Dermis microvascular lymphatic vessel endothelial cell (primary cell): ENCODE measurements around the gene ADAP1. TPM values are rescaled to one million over a fixed set of nuclear protein-coding genes. Genes with fewer than 3 reads are reported as not detected.

Experiments used
- DNase-seq, 2 donors: peaks; one replicate each; pipeline versions ENCODE4 v3.0.0 to v3.0.0-alpha.2; 2010; ENCODE audit warnings: low read depth in 2 of 2
- total RNA-seq: library from RNA; depleted of rRNA; stranded (reverse); fragments of >200 nt; gene quantifications from 2 replicates; pipeline ENCODE4 v1.2.1, GENCODE V29; 2014

The ADAP1 gene
- total RNA-seq, 1 donor from 2014 or later: 1.8 TPM

DNA sequence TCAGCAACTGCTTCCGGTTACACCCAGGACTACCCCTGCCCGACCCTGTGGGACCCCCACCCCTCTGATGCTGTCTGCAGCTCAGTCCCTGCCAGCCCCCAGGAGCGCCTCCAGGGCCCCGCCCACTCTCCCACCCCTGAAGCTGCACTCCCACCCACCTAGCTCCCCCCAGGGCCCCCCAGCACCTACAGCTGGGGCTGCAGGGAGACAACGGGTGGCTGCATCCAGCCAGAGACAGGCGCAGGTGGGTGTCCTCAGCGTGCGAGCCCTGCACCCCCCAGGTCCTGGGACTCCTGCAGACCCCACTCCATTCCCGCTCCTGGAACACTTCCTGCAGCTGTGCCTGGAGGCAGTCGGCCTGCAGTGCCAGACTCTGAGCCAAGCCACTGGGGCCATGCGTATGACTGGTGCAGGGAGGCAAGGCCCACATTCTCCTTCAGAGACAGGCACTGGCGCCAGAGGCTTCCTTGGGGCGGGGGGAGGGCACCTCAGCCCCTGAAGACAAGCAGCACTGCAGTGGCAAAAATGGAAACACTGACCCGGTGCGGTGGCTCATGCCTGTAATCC, 34.6 kb upstream of the ADAP1 start:
- no peak for DNase-seq

DNA sequence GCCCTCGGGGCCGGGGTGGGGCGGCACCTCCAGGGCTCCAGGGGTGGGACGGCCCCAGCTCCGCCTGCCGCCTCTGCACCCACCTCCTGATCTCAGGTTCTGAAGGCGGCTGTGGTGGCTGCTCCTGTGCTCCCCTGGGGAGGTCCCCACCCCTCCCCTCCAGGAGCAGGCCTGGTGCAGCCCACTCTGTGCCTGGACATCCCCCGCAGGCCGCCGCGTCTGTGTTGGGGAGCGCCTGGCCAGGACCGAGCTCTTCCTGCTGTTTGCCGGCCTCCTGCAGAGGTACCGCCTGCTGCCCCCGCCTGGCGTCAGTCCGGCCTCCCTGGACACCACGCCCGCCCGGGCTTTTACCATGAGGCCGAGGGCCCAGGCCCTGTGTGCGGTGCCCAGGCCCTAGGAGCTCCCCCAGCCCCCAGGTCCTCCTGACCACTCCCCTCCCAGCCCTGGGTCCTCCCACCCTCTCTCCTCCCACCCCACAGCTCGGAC, 34.0 kb upstream of the ADAP1 start:
- peak in 1 of 2 donors; percentile 34 for DNase-seq

DNA sequence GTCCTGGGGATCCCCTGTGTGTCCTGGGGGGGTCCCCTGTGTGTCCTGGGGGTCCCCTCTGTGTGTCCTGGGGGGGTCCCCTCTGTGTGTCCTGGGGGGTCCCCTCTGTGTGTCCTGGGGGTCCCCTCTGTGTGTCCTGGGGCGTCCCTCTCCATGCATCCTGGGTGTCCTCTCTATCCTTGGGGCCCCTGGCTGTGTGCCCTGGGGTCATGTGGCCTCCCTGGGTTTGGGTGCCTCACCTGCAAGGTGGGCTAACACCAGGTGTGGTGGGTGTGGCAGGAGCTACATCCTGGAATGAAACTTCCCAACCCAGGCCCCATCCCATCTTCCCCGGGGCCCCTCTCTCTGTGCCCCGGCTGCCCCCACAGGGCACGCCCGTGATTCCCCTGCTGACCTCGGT, 33.4 kb upstream of the ADAP1 start:
- no peak for DNase-seq

DNA sequence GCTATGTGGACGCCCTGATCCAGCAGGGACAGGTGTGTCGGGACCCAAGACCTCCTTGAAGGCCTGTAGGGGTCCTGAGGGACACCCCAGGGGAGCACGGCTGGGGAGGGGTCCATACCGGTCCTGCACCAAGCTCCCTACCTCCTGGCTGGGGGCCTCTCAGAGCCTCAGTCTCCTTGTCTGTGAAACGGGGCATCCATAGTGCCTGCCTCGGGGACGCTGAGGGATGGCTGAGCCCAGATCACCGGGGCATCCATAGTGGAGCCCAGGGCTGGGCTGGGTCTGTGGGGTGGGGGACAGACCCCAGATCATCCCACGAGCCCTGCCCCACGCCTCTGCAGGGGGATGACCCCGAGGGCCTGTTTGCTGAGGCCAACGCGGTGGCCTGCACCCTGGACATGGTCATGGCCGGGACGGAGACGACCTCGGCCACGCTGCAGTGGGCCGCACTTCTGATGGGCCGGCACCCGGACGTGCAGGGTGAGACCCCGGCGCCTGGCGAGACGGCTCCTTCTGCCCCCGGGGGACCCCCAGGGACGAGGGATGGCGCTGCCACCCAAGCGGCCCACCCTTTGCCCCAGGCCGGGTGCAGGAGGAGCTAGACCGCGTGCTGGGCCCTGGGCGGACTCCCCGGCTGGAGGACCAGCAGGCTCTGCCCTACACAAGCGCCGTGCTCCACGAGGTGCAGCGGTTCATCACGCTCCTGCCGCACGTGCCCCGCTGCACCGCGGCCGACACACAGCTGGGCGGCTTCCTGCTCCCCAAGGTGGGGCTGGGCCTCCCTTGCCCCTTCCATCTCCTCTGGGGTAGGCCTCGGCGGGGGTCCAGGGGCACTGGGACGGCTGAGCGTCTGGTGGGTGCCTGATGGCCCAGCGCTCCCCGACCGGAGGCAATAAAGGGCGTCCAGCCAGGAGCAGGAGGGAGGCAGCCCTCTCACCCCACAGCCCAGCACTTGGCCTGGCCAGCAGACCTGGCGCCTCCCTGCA, 32.6 kb upstream of the ADAP1 start:
- no peak for DNase-seq

DNA sequence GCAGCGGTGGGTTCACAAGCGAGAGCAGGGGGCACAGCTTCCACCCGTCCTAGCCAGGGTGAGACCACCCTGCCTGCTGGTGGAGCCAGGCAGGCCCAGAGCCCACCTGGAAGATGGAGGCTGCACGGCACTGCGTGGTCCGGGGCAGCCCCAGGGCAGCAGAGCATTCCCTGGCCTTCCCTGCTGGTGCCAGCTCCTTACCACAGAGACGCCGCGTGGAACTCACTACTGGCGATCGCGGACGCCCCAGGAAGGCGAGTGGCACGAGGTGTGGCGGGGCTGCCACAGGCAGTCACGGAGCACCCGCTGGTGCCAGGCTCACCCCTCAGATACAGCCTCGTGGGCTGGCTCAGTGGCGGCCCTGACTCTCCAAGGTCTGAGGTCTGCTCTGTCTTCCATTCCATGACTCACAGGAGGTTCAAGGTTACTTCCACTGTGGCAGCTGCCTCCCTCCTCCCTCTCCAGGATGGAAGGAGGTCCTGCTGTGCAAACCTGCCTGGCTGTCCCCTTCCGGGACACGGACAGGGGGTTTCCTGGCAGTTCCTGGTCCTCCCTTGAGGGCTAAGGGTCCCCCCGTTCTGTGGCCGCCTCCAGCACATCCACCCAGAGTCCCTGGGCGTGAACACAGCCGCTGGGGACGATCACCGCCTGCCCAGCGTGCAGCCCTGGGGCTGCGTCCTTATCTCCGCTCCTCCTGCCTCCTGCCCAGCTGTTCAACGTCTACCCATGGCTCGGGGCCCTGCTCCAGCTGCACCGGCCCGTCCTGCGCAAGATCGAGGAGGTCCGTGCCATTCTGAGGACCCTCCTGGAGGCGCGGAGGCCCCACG, 31.6 kb upstream of the ADAP1 start:
- peak in 1 of 2 donors; percentile 24 for DNase-seq

DNA sequence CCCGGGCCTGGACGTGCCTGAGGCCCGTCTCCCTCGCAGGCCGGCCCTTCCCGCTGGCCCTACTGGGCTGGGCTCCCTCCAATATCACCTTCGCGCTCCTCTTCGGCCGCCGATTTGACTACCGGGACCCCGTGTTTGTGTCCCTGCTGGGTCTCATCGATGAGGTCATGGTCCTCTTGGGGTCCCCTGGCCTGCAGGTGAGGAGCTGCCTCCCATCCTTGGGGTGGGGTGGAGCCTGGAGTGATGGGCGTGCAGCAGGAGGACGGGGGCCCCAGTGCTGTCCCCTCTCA, 30.6 kb upstream of the ADAP1 start:
- DNase-seq: no peak

DNA sequence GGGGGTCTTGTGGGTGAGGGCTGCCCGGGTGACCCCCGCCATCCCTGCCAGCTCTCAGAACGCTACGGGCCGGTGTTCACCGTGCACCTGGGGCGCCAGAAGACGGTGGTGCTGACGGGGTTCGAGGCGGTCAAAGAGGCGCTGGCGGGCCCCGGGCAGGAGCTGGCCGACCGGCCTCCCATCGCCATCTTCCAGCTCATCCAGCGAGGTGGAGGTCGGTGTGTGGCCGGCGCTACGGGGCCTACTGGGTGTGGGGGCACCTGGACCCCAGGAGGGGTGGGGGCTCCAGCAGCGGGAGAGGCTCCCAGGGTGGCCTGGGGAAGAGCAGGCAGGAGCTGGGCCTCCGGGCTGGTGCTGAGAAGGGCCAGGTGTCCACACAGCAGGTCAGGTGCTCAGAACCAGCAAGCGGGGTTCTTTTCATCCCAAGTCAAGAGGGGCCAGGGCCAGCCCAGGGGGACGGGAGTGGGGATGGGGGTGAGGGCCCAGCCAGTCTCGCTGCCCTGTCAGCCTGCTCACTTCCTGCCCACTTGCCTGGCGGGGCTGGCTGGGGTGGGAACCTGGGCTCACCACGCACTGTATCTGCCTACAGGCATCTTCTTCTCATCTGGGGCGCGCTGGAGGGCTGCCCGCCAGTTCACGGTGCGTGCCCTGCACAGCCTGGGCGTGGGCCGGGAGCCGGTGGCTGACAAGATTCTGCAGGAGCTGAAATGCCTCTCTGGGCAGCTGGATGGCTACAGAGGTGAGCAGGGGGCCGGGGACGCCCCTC, 30.1 kb upstream of the ADAP1 start:
- DNase-seq: no peak

DNA sequence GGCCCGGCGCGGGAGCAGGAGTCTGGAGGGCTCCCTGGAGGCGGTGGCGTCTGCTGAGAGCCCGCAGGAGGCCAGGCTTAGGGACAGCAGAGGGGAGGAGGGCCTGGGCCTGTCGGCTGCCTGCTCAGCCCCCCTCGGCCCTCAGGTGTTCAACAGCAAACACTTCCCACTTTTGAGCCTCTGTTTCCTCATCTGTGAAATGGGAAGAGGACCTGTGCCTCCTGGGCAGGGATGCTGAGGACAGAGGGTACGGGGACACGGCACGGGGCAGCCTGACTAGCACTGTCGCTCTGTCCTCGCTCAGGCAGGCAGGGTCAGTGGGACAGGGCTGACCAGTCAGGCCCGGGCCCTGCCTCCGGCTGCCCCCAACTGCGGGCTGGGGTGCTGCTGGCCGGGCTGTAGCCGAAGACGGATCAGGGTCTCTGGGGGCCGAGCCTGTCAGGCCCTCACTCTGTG, 29.2 kb upstream of the ADAP1 start:
- no peak for DNase-seq

DNA sequence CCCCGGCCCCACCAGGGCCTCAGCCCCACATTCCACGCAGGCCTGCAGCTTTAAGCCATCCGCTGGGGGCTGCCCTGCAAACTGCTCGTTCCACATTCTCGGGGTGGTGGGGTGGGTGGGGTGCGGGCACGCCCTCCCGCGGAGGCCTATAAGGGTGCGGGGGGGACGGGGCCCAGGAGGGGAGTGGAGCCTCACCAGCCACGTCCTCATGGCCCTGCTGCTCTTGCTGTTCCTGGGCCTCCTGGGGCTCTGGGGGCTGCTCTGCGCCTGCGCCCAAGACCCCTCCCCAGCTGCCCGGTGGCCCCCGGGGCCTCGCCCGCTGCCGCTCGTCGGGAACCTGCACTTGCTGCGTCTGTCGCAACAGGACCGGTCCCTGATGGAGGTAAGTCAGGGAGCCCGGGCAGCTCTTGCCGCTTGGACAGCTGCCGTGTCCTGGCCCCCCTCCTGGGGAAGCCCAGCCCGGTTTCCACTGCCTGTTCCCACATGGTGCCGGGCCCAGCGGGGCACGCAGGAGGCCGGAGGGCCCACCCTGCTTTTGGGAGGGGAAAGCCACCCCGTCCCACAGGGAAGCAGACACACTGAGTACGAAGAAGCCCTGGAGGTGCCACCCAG, 28.6 kb upstream of the ADAP1 start, which contains the start of gene CYP2W1:
TSS of gene CYP2W1 (plus strand) at position 178 of the 612 bp plus-strand sequence. CDS start at position 209, 31 bp downstream.
- no peak for DNase-seq

DNA sequence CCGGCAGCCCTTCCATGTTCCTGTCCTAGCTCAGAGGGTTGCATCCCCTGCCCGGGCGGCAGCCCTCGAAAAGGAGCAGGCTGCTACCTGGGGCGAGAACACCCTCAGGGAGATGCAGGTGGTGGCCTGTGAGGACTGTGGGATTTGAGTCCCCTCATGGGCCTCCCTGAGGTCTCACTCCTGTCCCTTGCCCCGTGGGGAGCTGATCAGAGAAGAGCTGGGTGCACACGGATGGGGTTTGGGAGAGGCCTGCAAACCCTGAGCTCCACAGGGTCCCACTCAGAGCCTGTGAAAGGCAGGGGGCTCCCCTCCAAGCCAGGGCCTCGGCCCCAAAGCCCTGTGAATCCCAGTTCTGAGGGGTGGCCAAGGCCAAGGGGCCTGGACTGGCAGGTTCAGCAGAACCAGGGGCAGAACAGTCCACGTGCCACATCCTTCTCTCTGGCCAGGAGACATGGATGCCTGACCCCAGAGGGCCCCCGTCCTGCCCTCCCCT, 28.1 kb upstream of the ADAP1 start:
- DNase-seq: no peak

DNA sequence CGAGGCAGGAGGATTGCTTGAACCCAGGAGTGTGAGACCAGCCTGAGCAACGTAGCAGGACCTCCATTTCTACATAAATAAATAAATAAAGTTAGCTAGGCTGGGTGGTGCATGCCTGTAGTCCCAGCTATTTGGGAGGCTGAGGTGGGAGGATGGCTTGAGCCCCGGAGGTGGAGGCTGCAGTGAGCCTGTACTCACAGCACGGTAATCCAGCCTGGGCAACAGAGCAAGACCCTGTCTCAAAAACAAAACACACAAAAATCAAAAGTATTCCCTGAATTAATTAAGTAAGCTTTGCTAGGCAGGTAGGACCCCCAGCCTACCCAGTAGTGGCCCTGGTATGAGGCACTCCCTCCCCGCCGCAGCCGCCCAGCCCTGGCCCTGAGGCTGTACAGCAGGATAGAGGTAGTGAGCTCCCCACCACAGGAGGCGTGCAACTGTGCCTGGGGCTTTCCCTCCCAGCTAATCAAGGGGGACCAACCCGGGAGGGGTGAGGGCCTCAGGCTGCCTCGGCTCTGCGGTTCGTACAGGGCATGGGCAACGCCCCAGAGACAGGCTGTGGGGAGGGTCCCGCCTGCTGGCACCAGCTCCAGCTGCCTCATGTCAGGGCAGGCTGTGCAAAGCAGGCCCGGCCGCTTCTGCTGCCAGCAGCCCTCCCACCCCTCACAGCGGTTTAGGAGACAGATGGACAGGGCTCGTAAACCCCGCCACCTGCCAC, 27.5 kb upstream of the ADAP1 start:
- DNase-seq: no peak

DNA sequence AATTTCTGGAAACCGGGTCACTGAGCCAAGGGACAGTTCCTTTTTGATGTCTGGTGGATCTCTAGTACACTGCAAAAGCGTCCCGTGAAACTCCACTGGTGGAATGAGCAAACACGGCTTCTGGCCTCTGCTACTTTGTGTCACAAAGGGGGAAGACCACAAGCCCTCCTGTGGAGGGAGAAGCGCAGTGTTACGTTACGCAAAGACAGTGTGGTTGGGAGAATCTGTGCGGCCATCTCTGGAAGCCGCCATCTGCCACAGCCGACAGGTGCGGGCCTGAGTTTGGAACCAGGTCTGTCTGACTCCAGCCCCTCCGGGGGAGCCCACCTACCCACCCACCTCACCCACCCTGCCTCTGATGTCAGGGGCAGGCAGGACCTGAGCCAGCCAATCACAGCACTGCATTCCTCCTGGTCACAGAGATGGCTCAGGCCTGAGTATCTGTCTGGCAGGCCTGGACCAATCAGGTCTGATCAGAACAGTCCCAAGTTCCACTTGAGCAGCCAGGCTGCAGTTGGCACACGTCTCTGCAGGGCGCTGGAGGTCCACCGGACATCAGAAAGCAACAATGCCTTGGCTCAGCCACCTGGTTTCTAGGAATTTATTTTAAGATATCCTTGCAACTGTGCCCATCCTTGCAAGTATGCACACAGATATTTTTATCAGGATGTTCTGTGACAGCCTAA, 25.5 kb upstream of the ADAP1 start:
- DNase-seq: peak in 1 of 2 donors; percentile 25

DNA sequence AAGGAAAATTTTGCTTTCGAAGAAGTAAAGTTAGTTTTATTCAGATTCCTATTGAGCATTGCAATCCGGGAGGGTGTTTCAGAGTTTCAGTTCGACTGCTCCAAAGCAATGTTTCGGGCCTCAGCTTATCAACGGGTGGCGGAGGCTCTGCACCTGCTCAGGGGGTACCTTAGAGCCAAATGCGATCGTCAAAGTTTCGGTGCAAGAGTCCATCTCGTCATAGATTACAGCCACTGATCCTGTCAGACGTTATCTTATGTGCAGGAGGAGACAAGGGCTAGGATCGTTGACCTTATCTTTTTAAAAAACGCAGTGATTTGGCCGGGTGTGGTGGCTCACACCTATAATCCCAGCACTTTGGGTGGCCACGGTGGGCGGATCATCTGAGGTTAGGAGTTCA, 24.7 kb upstream of the ADAP1 start:
- no peak for DNase-seq

DNA sequence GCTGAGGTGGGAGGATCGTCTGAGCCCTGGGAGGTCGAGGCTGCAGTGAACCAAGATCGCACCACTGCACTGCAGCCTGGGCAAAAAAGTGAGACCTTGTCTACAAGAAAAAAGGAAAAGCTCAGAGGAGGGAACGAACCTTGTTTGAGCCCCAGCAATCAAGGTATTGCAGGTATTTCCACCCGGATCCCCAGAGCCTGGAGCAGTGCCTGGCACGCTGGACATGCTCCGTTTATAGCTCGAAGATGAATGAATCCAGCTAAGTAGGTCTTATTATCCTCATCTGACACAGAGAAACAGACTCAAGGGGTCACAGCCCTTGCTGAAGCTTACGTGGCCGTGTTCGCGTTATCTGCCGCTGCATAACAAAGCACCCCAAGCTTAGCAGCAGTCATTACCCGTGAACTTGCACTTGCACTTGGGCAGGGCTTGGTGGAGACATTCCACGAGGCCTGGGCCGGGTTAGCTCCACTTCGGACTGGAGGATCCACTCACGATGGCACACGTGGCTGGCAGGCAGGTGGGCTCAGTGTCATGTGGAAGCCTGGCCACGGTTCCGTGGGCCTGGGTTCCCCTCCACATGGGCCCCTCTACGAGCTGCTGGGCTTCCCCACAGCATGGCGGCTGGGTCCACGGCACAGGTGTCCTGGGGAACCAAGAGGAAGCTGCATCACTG, 24.1 kb upstream of the ADAP1 start:
- no peak for DNase-seq

DNA sequence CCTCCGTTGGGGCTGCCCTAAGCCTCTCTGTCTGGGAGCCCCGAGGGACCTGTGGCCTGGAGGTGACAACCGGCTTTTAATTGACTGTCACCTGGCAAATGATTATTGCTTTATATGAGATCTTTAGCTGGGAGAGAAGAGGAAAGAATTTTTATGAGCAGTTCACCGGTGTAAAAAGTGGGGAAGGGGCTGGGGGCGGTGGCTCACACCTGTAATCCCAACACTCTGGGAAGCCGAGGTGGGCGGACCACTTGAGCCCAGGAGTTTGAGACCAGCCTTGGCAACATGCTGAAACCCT, 23.5 kb upstream of the ADAP1 start:
- no peak for DNase-seq

DNA sequence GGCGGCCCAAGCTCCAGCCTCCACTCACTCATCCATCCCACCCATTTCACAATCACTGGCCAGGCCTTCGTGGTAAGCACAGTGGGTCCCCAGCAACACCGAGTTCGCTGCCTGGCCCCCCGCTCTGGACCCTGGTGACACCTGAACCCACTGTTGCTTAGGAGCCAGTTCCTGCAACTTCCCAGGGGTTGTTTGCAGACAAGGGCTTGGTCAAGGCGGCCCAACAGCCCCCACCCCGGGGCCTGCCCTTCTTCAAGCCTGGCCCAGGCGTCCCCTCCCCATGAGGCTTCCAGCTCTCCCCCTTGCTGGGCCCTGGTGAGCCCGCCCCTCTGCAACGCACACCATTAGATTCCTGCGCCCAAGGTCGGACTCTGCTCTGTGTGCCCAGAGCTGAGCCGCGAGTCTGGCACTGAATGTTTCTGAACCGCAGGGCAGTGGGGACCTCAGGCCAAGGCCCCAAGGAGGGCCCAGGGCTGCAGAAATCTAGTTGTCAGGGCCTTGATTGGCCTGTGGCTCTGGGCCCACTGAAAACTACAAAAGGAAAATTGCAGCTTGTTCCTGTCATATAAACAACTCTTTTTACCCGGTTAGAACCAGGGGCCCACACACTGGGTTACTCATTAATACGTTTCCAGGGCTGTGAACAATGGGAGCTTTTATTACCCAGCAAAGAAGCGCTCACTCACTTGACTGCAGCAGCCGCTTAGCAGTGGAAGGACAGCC, 23.0 kb upstream of the ADAP1 start:
- DNase-seq: no peak

DNA sequence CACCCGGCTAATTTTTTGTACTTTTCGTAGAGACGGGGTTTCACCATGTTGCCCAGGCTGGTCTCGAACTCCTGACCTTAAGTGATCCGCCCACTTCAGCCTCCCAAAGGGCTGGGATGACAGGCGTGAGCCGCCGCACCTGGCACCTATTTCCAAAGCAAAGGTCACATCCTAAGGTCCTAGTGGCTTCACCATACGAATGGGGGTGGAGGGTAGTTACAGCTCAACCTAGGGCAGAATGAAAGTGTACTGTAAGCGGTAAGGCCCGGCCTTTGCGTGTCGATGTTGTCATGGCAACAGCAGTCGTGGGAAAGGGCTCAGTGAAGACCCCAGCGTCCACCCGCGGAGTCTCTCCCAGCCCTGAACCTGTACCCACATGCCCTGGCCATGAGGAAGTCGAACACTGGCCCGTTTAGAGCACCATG, 22.4 kb upstream of the ADAP1 start:
- no peak for DNase-seq
